ENCODE results near the gene THBS2.
"Not testable (repeated sequence)": the region's sequence is repeated elsewhere in the genome, so short reads cannot be mapped to it uniquely, and the experiment has no call there.

THBS2 gene

DNA sequence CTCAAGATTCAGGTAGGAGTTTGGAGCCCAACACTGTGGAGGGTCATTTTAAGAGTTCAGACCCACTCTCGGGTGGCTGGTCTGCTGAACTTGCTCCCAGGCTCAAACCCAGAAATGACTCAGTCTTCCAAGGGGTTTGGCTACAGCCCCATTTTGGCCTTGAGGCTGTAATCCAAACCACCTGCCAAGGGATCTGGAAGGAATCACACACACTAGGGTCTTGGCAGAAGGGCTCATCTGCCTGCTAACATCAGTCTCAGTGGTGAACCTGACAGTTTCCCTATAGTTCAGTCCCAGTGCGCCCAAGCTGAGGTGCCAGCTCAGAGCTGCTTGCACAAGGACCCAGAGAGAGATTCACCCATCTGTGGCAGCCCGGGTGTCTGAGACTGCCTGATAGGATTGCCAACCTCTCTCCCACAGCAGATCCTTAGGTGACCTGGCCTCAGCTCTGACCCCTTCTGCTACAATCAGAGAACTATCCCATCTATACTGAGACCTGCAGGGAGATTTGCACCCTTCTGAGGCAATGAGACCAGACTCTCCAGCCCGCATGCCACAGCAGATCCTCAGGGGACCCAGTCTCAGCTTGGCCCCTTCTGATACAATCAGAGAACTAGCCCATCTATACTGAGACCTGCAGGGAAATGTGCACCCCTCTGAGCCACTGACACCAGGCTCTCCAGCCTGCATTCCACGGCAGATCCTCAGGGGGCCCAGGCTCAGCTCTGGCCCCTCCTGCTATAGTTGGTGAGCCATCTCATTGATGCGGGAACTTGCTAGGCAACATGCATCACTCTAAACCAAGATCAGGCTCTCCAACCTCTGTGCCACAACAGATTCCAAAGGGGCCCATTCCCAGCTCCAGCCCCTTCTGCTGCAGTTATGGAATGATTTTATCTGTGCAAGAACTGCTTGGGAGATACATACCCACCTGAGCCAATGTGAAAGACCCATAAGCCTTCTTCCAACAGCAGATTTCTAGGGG is 48.2 kb downstream of the THBS2 start:
- DNase-seq = no peak

DNA sequence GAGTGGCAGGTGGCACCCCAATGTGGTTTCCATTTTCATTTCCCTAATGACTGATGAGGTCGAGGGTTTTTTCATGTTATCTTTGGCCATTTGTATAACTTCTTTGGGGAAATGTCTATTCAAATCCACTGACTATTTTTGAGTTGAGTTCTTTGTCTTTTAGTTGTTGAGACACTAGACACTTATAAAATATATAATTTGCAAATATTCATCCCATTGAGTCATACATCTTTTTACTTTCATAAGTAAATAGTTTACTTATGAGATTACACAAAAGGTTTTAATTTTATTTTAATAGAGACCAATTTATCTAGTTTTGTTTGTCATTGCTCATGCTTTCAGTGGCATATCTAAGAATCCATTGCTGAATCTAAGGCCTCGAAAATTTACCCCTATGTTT is 49.5 kb downstream of the THBS2 start:
- no peak for DNase-seq

DNA sequence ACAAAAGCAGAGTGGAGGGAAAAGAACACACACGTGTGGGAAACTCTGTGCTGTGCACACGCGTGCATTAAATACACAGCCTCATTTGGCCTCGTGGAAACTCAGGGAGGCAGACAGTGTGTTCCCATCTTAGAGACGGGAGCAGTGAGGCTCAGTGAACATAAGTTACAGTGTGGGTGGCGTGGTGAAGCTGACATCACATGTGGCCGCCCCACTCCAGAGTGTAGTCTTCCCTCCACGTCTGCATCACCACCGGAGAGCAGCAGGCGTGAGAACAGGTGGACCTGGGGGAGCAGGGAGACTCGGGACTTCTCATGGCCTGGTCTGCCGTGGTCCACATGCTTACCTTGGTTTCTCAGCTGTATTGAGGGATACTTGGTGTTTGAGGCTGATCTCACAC is 51.7 kb downstream of the THBS2 start:
- no peak for DNase-seq

DNA sequence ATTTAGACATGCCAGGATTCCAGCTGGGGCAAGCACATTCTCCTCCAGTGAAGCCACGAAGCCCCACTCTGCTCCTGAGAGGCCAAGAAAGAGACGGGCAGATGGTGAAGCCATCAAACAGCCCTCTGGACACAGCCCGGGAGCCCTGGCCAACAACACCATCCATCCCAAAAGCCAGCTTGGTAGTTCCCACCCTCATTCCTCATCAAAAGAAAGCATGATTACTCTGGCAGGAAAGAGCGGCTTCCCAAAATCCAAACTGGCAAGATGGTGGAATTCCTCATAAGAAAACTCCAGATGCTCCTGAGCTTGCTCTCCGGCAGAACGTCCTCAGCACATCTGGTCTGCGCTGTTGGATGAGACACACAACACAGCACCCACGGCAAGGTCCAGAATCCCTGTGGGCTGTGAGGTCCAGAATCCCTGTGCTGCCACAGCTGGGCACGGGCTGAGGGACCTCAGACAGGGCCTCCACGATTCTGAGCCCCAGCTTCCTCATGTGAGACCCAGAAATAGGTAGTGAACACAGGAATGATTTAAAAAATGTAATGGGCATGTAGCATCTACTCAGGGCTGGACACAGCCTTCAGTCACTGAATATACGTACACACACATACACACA is 52.6 kb downstream of the THBS2 start:
- DNase-seq = no peak

DNA sequence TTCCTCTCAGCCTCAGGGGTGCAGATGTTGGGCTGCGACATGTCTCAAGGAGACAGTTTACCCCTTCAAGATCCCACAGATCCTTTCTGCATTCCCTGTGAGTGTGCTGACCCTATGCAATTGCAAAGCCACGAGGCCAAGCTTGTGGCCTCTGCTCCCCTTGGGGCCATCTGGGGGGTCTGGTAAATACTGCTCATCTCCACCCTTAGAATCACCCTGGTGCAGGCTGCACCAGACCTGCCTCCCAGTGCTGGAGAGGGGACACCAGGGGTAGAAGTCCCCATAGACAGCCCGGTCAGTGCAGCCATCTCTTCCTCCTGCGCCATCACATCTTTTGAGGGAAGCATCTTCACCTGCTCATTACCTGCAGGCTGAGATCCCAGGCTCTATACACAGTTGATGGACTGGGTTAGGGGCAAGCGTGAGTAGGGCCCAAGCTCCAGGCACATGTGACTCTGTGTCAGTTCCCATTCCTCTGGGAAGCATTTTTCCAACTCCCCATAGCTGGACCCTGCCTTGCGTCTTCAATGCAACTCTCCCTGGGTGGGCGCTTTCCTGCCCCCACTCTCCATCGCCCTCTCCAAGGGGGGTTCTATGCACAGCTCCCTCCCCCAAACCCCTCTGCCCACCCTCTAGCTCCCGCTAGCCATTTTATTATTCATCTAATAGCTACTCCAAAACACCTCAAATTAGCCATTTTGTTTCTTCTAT is 53.9 kb downstream of the THBS2 start:
- no peak for DNase-seq

DNA sequence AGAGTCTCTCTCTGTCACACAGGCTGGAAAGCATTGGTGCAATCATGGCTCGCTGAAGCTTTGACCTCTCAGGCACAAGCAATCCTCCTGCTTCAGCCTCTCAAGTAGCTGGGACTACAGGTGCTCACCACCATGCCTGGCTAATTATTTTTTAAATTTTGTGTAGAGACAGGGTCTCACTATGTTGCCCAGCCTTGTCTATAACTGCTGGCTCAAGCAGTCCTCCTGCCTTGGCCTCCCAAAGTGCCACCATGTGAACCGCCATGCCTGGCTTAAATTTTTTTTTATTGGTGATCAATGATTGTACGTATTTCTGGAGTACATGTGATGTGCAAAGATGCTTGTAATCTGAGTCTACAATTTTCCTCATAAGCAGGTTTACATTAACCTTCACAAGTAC is 54.8 kb downstream of the THBS2 start:
- DNase-seq = no peak

DNA sequence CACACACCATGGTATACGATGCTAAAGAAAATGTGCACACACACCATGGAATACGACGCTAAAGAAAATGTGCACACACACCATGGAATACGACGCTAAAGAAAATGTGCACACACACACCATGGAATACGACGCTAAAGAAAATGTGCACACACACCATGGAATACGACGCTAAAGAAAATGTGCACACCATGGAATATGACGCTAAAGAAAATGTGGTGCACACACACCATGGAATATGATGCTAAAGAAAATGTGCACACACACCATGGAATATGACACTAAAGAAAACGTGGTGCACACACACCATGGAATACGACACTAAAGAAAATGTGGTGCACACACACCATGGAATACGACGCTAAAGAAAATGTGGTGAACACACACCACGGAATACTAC is 55.7 kb downstream of the THBS2 start:
- DNase-seq = not testable (repeated sequence)

DNA sequence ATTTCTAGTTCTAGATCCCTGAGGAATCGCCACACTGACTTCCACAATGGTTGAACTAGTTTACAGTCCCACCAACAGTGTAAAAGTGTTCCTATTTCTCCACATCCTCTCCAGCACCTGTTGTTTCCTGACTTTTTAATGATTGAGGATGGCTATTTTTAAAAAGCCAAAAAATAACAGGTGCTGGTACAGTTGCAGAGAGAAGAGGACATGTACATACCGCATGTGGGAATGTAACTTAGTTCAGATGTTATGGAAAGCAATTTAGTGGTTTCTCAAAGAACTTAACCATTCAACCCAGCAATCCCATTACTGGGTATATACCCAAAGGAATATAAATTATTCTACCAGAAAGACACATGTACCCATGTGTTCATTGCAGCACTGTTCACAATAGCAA is 57.4 kb downstream of the THBS2 start:
- not testable (repeated sequence) for DNase-seq

DNA sequence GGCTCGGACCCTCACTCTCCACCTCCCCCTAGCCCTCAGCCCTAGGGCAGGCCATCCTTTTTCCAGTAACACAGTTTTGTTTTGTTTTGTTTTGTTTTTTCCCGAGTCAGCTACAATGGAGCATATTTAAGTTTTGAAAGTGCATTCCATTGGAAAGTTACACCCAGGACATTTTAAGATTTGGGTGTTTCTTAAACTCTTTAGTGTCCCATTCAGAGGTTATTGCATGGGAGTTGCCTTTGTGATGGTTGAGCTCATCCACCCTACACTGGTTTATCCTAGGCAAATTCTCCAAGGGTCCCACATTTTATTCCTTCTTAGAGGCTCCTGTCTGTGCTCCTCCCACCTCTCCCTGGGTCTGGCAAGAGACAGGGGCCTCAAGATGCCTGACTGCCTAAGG is 58.9 kb downstream of the THBS2 start:
- no peak for DNase-seq

DNA sequence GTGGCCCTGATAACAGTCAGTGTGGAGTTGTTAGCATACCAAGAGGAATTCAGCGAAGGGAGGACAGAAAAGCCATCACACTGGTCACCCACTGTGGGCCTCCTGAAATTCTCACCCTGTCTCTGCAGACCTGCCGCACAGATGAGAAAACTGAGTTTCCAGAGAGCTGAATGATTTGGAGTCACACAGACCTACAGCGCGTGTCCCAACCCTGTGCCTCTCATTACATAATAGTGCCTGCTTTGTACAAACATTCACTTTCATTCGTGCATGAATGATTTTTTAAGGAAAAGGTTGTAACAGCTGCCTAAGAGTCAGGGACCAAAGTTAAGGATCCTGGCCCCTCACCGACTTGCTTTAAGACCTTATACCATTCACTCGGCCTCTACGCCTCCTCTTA is 62.7 kb downstream of the THBS2 start:
- DNase-seq = no peak

DNA sequence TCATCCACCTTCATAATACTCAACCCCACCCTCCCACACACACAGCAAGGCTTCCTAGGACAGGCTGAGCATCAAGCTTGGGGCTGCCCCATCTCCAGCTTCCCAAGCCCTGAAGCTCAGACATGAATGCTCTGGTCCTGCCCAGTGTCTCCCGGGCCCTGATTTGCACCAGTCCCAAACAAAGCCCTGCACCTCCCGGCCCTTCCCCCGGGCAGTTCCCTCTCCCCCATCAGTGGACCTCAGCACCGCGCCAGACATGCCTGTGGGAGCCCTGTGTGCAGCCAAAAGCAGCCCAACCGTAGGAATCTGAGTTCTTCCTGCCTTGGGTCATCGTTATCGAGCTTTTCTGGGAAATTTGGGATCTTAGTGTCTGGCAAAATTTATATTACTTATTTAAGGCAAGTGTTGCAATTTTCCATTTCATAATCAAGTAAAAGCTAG is 63.5 kb downstream of the THBS2 start:
- DNase-seq = no peak

DNA sequence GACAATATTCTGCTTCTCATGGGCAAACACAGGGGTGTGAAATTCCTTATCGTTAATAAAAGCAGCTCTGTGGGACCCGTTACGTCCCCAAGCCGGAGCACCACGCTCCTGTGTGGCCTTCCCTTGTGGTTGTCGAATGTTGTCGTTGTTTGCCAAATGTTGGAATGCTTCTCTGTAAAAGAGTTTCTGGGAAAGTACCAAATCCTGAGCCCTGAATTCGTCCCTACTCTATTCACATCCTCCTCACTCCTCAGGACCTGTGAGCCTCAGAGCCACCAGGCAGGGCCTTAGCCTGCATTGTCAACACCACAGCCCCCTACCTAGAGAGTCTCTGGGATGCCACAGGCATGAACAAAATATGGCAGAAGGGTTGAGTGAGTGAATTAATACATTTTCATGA is 64.0 kb downstream of the THBS2 start:
- no peak for DNase-seq

DNA sequence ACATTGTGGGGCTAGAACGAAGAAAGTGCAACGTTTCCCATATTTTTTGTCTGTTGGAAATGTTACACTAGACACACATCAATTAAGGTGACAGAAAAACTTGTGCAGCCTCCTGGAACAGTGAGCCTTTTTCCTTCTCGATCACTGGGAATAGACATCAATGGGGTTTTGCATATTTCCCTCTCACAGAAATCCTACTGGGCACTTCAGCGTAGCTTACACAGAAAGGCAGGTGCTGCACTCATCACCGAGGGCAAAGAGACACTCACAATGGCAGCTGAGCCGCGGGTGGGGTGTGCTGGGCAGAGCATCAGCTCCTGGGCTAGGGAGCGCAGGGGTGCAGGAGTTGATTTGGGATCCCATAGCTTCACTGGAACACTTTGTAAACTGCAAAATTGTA is 64.5 kb downstream of the THBS2 start:
- DNase-seq = no peak

DNA sequence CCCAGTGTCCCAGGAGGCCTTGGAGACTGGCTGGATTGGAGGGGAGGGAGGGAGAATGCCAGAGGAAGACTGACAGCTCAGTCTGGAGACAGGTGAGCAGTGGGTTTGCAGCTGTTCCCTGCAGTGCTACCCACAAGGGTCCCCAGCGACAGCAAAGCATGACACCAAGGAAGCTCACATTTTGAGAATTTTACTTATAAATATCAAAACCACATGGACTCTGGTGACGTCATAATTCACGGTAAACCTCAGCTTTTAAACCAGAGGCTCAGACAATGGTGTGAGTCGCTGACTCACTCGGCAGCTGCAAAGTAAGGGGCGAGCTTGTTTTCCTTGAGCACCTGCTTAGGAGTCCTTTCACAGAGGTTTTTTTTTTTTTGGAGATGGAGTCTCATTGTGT is 65.2 kb downstream of the THBS2 start:
- DNase-seq = no peak

DNA sequence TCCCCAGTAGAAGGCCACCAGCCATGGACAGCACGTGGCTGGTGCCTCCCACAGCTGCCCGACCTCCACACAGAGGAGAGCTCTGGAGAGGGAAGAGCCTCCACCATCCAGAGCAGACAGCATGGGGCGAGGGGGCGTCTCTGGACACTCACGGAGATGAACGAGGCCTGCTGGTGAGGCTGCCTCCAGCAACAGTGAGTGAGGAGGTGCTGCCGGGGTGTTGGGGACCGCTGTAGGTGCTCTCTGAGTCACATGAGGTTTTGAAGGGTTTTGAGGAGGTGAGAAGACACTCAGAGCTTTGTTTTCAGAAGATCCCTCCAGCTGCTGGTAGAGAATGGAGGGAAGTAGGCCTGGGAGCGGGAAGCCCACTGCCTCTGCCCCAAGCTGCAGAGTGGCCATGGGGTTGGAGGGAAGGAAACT is 65.6 kb downstream of the THBS2 start:
- DNase-seq = no peak

DNA sequence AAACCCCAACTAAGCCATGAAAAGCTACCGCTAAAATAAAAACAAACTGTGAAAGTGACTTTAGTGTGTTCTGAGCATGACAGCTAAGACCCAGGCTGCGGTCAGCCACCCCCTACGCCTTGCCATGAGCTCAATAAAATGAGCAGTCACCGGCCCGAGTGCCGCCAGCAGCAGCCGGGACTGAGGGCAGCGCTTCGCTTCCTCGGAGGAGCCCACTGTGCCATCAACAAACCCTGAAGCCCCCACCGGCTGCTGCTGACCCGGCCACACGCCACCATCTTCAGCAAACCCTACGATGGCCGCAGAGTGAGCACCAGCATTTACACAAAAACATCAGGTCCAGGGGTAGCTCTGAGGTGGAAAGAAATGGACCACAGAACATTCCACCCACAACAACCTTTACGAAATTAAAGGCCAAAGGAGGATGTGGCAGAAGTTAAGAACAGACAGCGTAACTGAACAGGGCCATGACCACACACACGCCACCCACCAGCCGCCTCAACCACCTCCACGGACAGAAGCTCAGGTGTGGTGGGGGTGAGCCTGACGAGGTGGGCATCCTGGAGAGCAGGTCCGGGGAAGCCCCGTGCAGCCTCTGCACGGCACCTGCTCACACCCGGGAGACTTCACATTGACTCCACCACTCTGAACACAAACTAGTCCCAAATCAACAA is 67.0 kb downstream of the THBS2 start:
- DNase-seq = no peak

DNA sequence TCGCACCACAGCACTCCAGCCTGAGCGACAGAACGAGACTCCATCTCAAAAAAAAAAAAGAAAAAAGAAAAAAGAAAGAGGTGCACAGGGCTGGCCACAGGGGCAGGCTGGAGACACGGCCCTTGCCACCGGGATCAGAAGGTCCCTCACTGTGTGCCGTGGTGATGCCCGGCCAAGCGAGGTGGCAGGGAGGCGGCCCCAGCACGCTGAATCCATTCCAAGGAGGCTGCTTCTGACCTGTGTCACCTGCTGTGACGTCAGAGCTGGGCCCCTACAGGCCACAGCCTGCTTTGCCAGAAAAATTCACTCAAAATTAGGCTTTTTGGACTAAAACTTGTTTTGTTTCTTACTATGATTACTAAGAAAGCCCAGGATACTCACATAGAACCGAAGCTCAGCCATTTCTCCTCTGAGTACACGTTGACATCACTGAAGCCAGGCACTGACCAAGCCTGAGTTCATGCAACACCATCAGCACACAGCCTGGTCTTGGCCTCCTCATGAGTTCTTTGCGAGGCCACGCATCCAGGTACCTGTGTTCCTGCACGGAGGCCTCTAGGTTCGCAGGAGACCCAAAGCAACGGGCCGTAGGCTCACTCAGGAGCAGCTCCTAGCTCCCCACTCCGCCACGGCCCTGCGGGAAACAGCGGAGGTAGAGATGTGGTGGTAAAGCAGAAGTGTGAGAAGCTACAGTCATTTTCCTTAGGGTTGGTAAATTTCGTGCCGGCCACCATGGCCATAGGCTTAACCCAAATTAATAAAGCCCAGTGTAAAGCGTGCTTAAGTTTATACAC is 67.8 kb downstream of the THBS2 start:
- no peak for DNase-seq

DNA sequence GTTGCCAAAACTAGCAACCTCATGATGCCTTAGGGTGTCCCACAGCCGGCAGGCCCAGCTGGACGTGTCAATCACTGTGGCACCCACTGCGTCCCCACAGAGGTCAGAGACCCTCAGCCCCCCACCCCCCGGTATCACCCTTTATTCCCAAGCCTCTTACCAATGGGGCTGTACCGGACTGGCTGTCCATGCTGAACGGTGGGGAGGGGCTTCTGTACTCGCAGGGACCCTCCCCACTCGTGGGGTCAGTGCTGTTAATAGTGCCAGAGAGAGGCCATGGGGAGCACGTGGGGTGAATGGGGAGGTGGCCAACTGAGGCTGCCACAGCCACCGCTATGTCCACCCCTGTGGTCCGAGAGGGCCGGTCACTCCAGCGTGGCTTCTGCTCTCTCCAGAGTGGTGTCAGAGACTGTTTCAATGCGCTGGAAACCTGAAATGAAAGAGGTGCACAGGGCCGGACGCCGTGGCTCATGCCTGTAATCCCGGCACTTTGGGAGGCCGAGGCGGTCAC is 68.6 kb downstream of the THBS2 start:
- DNase-seq = no peak

DNA sequence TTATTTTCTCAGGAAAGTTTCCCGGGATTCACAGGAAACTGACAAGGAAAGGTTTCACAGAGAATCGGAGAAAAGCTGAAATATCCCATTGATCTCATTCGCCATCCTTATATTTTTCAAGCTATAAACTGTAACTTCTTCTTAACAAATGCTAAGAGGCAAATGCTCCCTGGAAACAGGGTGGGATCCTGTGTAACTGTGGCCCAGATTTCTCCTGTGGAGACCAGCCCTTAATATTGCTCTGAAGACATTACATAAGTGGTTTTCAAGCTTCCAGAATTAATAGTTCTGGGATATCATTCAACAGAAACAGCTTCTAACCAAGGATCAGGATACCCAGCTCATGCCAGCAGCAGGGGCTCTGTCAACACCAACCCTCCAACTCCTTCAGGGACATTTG is 69.2 kb downstream of the THBS2 start:
- DNase-seq = no peak

DNA sequence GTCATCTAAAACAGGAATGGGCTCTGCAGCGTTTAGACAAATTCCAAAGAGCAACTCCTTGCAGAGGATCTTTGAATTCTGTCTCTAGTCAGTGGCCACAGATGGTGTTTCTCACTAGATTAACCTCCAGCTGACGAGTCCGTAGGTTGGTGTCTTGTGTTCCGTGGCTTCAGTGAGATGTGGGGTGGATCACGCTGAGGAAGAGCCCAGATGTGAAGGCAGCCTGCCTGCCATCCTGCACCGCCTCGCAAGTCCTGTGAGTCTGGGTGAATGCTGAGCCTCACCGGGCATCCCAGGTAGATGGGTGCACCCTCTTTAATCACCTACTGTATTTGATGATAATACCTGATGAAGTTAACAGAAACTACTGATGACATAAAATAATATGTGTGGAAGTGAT is 70.4 kb downstream of the THBS2 start:
- DNase-seq = no peak

DNA sequence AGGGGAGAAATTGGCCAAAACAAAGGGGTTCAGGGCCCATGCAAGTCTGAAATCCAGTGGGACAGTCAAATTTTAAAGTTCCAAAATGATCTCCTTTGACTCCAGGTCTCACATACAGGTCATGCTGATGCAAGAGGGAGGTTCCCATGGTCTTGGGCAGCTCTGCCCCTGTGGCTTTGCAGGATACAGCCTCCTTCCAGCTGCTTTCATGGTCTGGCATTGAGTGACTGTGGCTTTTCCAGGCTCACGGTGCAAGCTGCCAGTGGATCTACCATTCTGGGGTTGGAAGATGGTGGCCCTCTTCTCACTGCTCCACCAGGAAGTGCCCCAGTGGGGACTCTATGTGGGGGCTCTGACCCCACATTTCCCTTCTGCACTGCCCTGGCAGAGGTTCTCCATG is 73.8 kb downstream of the THBS2 start:
- not testable (repeated sequence) for DNase-seq

Data from NCI-H2171 (cell line).